Measurements from ENCODE around the gene ZNF790.

ZNF790 gene

DNA sequence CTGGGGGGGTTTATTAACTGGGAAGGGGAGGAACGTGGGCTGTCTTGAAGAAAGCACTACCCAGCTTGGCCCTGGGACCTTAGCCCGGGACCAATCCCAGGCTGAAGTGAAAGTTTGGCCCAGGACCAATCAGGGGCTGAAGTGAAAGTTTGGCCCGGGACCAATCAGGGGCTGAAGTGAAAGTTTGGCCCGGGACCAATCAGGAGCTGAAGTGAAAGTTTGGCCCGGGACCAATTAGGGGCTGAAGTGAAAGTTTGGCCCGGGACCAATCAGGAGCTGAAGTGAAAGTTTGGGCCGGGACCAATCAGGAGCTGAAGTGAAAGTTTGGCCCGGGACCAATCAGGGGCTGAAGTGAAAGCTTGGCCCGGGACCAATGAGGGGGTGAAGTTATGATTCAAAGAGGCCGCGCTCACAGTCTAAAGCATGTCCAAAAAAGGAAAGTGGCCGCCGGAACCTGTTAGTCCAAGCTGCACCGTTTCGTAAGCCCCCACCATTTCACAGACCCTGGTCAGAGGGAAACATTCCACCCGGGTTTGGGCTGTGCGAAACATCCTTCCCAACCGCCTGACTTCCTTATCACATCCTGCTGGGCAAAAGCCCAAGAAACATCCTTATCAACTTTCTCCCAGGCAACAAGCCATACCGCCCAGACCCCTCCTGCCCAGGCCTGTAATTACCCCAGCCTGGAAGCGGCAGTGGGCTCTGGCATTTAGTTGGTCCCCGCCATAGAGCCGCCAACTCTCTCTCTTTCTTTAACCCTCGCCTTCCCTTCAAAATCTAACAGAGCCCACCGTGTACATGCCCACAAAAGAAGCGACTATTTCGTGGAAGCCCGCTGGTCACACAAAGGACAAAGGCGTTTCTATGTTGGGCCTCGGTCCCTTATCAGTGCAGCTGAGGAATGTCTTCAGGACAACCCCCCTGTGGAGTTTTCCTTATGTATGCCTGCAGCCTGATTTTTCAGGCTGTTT lies 66.6 kb downstream of the ZNF790 start:
- DNase-seq: peak; percentile 74

All from right hindlimb (tissue), 1 donor.